Activated T-helper 1 cell treated with anti-CD3 and anti-CD28 coated beads, Interleukin-12 subunit alpha, Interleukin-12 subunit beta, Interleukin-2, Interleukin-4 antibody, amounts not matched to agents 30 ng/mL and 10 ng/mL and 1 ng/mL, durations not matched to agents 14 hours and 24 hours and 36 hours (primary cell): ENCODE results near the gene CCND2. TPM values are rescaled to one million over a fixed set of nuclear protein-coding genes. Genes with fewer than 3 reads are reported as not detected.

Experiments used
- DNase-seq: peaks from one replicate; pipeline ENCODE4 v3.0.0; 2021; ENCODE audit warnings: low spot score
- H3K27ac Mint-ChIP-seq: one replicate; pipeline ENCODE4 v1.8.0; 2021; ENCODE audit warnings: mild to moderate bottlenecking, mixed read lengths
- H3K27me3 Mint-ChIP-seq: one replicate; pipeline ENCODE4 v1.8.0; 2022; ENCODE audit warnings: mild to moderate bottlenecking, moderate library complexity, mixed read lengths; ENCODE audit not compliant: insufficient read depth
- H3K36me3 Mint-ChIP-seq: one replicate; pipeline ENCODE4 v1.8.0; 2021; ENCODE audit warnings: low read depth, mixed read lengths
- H3K4me1 Mint-ChIP-seq: one replicate; pipeline ENCODE4 v1.8.0; 2021; ENCODE audit warnings: low read depth, mixed read lengths
- H3K4me3 Mint-ChIP-seq: one replicate; pipeline ENCODE4 v1.8.0; 2021; ENCODE audit warnings: mild to moderate bottlenecking, moderate library complexity, mixed read lengths
- H3K9me3 Mint-ChIP-seq: one replicate; pipeline ENCODE4 v1.8.0; 2021; ENCODE audit warnings: mixed read lengths
- intact Hi-C: fragments of 100-400 bp; cut with micrococcal nuclease; formaldehyde crosslinking; loops from one replicate; pipeline ENCODE4 v1.15.1; 2024
- total RNA-seq: library from RNA; stranded (reverse); gene quantifications from 2 replicates; pipeline ENCODE4 v1.2.3, GENCODE V29; 2022

CCND2 gene
- total RNA-seq, 1 donor from 2014 or later, result 549 TPM

DNA sequence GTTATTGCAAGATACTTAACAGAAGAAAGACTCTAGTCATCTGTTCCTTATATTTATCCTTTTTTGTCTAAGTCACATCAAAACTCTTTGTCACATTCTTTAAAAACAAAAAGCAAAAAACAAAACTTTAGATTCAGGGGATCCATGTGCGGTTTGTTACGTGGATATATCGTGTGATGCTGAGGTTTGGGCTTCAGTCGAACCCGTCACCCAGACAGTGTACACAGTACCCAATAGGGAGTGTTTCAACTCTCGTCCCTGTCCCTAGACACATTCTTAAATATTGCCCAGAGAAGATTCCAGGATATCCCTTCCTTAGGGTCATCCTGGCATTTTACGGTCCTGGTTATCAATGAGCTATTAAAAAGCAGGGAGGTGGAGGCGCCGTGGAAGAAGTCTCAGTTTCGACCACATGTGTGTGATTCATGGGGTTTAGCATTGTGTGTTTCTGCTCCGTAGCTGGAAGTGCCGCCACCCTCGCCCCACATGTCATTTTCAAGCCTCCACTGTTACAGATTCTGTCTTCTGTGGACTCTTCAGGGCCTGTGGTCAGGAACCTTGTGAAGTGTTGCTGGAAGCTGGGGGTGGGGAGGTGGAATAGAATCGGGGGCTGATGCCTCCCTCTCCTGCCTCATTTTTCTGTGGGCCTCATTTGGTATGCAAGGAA is 19.9 kb downstream of the CCND2 start:
- intact Hi-C loops, result loop anchor here (2.0 kb wide), 1 partner anchor 17 kb away; no protein-coding TSS in a partner anchor
- H3K4me1 Mint-ChIP-seq, result peaks cover 69% of the 10 kb centered on the region
- H3K4me3 Mint-ChIP-seq, result peak overlapping the region; percentile 70
- H3K27me3 Mint-ChIP-seq, result no peaks in the 10 kb centered on the region
- no peaks in the 10 kb centered on the region for H3K9me3 Mint-ChIP-seq
- H3K36me3 Mint-ChIP-seq, result peaks cover 68% of the 10 kb centered on the region
- DNase-seq, result no peak
- peak overlapping the region; percentile 96 for H3K27ac Mint-ChIP-seq

DNA sequence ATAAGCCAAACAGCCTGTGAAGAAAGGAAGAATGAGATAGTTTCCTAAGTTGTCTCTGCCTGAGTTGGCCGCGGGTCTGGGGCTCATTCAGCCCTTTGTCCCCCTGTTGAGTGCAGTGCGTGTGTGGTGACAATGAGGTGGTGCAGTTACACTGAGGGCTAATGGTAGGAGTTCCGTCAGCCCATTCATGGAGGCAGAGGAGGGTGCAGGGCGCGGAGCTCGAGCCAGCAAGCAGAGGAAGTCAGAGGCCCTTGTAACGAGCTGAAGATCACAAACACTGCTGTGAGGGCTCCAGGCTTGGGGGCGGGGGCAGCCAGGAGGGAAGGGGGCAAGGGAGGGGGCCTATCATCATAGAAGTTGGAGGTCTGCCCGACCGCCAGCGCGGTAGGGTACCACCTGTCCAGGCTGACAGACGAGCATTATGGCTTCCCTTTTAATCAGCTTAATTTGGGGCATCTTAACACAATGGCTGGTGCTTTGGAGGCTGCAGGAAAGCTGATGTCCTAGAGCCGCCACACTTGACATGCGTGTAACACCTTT is 20.5 kb downstream of the CCND2 start:
- intact Hi-C loops, result loop anchor here (2.0 kb wide), 1 partner anchor 17 kb away; no protein-coding TSS in a partner anchor
- no peaks in the 10 kb centered on the region for H3K27me3 Mint-ChIP-seq

GRCh38 chr12:4296751-4297150 is 23.2 kb downstream of the CCND2 start:
- no peak overlapping the region for H3K4me3 Mint-ChIP-seq
- H3K4me1 Mint-ChIP-seq, result peaks cover 64% of the 10 kb centered on the region
- peaks cover 69% of the 10 kb centered on the region for H3K36me3 Mint-ChIP-seq
- H3K27ac Mint-ChIP-seq, result peak overlapping the region; percentile 18
- no peak for DNase-seq
- no peaks in the 10 kb centered on the region for H3K27me3 Mint-ChIP-seq
- no peaks in the 10 kb centered on the region for H3K9me3 Mint-ChIP-seq
- intact Hi-C loops, result no loop called here

More for the DNA sequence above, 20.5 kb downstream of the CCND2 start:
- H3K27ac Mint-ChIP-seq, result peak overlapping the region; percentile 96
- DNase-seq, result no peak
- H3K9me3 Mint-ChIP-seq, result no peaks in the 10 kb centered on the region
- peaks cover 65% of the 10 kb centered on the region for H3K36me3 Mint-ChIP-seq
- peak overlapping the region; percentile 70 for H3K4me3 Mint-ChIP-seq
- H3K4me1 Mint-ChIP-seq, result peaks cover 63% of the 10 kb centered on the region

GRCh38 chr12:4297617-4298016 is 24.1 kb downstream of the CCND2 start:
- Mint-ChIP-seq H3K4me3 (no peak overlapping the region), H3K4me1 (peaks cover 63% of the 10 kb centered on the region), H3K27me3 (no peaks in the 10 kb centered on the region), H3K36me3 (peaks cover 71% of the 10 kb centered on the region), H3K9me3 (no peaks in the 10 kb centered on the region), H3K27ac (no peak overlapping the region)
- no peak for DNase-seq
- intact Hi-C loops, result no loop called here

GRCh38 chr12:4300883-4301282 is 27.3 kb downstream of the CCND2 start:
- Mint-ChIP-seq H3K9me3 (no peaks in the 10 kb centered on the region), H3K27me3 (no peaks in the 10 kb centered on the region), H3K27ac (peak overlapping the region; percentile 64), H3K36me3 (peaks cover 73% of the 10 kb centered on the region), H3K4me1 (peaks cover 42% of the 10 kb centered on the region), H3K4me3 (no peak overlapping the region)
- no peak for DNase-seq
- intact Hi-C loops, result no loop called here

DNA sequence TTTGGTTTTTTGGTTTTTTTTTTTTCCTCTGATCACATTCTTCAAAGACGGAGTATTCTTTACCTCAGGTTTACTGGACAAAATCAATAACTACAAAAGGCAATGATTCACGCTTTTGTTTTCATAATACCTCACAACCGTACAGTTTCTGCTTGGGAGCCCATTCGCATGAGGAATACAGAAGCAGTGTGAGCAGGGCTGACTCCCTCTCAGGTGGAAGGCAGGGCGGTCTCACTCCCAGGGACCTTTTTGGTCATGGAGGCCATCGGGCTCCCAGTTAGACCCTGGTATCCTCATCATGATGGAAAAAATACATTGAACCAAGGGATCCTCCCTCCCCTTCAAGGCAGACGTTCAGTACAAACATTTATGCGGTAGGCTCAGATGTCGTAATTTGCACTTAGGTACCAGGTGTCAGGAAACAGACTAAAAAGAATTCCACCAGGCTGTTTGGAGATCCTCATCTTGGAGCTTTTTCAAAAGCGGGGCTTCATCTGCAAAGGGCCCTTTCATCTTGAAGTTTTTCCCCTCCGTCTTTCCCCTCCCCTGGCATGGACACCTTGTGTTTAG is 28.5 kb downstream of the CCND2 start:
- H3K27ac Mint-ChIP-seq, result peak overlapping the region; percentile 55
- peaks cover 42% of the 10 kb centered on the region for H3K4me1 Mint-ChIP-seq
- no peaks in the 10 kb centered on the region for H3K9me3 Mint-ChIP-seq
- no peaks in the 10 kb centered on the region for H3K27me3 Mint-ChIP-seq
- no peak for DNase-seq
- H3K4me3 Mint-ChIP-seq, result no peak overlapping the region
- intact Hi-C loops, result no loop called here
- H3K36me3 Mint-ChIP-seq, result peaks cover 75% of the 10 kb centered on the region

GRCh38 chr12:4302881-4303280 is 29.3 kb downstream of the CCND2 start:
- H3K27ac Mint-ChIP-seq, result no peak overlapping the region
- no peaks in the 10 kb centered on the region for H3K27me3 Mint-ChIP-seq
- peaks cover 38% of the 10 kb centered on the region for H3K4me1 Mint-ChIP-seq
- H3K36me3 Mint-ChIP-seq, result peaks cover 75% of the 10 kb centered on the region
- intact Hi-C loops, result no loop called here
- no peak for DNase-seq
- H3K9me3 Mint-ChIP-seq, result no peaks in the 10 kb centered on the region
- no peak overlapping the region for H3K4me3 Mint-ChIP-seq

DNA sequence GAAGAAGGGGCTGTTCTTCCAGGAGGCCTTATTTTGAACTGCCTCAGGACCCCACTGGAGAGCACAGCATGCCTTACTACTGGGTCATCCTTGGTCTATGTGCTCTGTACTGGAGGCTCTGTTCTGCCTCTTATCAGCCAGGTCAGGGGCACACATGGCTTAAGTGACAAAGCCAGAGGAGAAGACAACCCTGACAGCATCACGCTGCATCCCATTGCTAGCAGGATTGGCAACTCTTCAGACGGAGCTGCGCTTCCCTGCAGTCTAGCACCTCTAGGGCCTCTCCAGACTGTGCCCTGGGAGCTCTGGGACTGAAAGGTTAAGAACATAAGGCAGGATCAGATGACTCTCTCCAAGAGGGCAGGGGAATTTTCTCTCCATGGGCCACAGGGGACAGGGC is 30.2 kb downstream of the CCND2 start:
- Mint-ChIP-seq H3K4me3 (no peak overlapping the region), H3K27ac (peak overlapping the region; percentile 18), H3K4me1 (peaks cover 32% of the 10 kb centered on the region), H3K9me3 (no peaks in the 10 kb centered on the region), H3K36me3 (peaks cover 72% of the 10 kb centered on the region), H3K27me3 (no peaks in the 10 kb centered on the region)
- DNase-seq, result no peak
- intact Hi-C loops, result no loop called here

GRCh38 chr12:4307593-4308333 is 34.2 kb downstream of the CCND2 start:
- no peaks in the 10 kb centered on the region for H3K9me3 Mint-ChIP-seq
- no peak overlapping the region for H3K27ac Mint-ChIP-seq
- peaks cover under 1% of the 10 kb centered on the region for H3K4me1 Mint-ChIP-seq
- DNase-seq, result no peak
- no peaks in the 10 kb centered on the region for H3K27me3 Mint-ChIP-seq
- H3K4me3 Mint-ChIP-seq, result no peak overlapping the region
- H3K36me3 Mint-ChIP-seq, result peaks cover 56% of the 10 kb centered on the region
- intact Hi-C loops, result loop anchor here (5.0 kb wide), 1 partner anchor 230 kb away; the partner anchor contains the start of gene RAD51AP1

GRCh38 chr12:4308334-4308950 is 34.9 kb downstream of the CCND2 start:
- H3K36me3 Mint-ChIP-seq, result peaks cover 51% of the 10 kb centered on the region
- H3K4me1 Mint-ChIP-seq, result no peaks in the 10 kb centered on the region
- no peak for DNase-seq
- H3K27me3 Mint-ChIP-seq, result no peaks in the 10 kb centered on the region
- intact Hi-C loops, result loop anchor here (5.0 kb wide), 1 partner anchor 229 kb away; the partner anchor contains the start of gene RAD51AP1
- H3K4me3 Mint-ChIP-seq, result no peak overlapping the region
- H3K9me3 Mint-ChIP-seq, result no peaks in the 10 kb centered on the region
- no peak overlapping the region for H3K27ac Mint-ChIP-seq

GRCh38 chr12:4311776-4312175 is 38.2 kb downstream of the CCND2 start:
- no peak overlapping the region for H3K27ac Mint-ChIP-seq
- no peaks in the 10 kb centered on the region for H3K9me3 Mint-ChIP-seq
- no peak overlapping the region for H3K4me3 Mint-ChIP-seq
- DNase-seq, result no peak
- H3K4me1 Mint-ChIP-seq, result no peaks in the 10 kb centered on the region
- no peaks in the 10 kb centered on the region for H3K27me3 Mint-ChIP-seq
- peaks cover 27% of the 10 kb centered on the region for H3K36me3 Mint-ChIP-seq
- intact Hi-C loops, result no loop called here

DNA sequence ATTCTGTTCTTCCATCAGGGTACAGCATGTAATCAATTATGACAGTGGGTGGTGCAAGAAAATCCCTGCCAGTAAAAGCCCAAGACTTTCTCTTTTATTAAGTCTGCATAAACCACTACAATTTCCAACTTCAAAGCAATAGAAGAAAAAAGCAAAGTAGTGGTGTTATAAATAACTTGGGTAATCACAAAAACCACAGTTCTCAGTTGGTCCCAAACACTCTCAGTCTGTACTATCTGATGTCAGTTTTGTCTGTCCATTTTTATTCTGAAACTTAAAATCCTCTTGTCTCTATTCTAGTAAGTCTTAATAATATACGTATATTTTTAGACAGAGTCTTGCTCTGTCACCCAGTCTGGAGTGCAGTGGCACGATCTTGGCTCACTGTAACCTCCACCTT is 38.7 kb downstream of the CCND2 start:
- Mint-ChIP-seq H3K36me3 (peaks cover 23% of the 10 kb centered on the region), H3K4me3 (no peak overlapping the region), H3K4me1 (no peaks in the 10 kb centered on the region), H3K27ac (no peak overlapping the region), H3K9me3 (no peaks in the 10 kb centered on the region), H3K27me3 (no peaks in the 10 kb centered on the region)
- intact Hi-C loops, result no loop called here
- DNase-seq, result no peak
